GM10266 (cell line): ENCODE data around the gene STEAP4.

Source experiments
- DNase-seq: peaks from one replicate; pipeline ENCODE4 v3.0.0; 2012; ENCODE audit errors: extremely low spot score
- TF ChIP-seq, protein P1 (sequence below): IDR thresholded peaks from 2 replicates; pipeline ENCODE4 v1.5.1; 2012; ENCODE audit warnings: mild to moderate bottlenecking, low read depth; ENCODE audit not compliant: control insufficient read depth, insufficient read depth; ENCODE audit errors: missing control alignments

The STEAP4 gene

DNA sequence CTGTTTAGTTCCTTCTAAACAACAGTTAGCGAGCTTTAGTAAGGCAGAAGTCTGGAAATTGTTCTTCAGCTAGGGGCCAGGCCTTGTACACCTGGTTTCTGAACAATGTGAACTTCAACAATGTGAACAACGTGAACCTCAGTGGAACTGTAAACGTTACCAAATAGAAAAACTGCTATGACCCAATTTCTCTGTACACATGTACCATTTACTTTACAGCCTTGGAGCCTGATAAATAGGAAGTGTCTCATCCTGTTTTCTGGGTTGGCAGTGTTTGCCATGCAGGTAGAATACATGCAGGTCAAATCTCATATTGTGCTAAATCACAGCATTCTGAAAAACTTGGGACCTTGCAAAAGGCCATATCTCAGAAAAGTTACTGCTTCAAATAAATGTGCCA is 1.6 kb downstream of the STEAP4 start:
- TF ChIP-seq, protein P1, sequence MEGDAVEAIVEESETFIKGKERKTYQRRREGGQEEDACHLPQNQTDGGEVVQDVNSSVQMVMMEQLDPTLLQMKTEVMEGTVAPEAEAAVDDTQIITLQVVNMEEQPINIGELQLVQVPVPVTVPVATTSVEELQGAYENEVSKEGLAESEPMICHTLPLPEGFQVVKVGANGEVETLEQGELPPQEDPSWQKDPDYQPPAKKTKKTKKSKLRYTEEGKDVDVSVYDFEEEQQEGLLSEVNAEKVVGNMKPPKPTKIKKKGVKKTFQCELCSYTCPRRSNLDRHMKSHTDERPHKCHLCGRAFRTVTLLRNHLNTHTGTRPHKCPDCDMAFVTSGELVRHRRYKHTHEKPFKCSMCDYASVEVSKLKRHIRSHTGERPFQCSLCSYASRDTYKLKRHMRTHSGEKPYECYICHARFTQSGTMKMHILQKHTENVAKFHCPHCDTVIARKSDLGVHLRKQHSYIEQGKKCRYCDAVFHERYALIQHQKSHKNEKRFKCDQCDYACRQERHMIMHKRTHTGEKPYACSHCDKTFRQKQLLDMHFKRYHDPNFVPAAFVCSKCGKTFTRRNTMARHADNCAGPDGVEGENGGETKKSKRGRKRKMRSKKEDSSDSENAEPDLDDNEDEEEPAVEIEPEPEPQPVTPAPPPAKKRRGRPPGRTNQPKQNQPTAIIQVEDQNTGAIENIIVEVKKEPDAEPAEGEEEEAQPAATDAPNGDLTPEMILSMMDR, result no peak
- no peak for DNase-seq

DNA sequence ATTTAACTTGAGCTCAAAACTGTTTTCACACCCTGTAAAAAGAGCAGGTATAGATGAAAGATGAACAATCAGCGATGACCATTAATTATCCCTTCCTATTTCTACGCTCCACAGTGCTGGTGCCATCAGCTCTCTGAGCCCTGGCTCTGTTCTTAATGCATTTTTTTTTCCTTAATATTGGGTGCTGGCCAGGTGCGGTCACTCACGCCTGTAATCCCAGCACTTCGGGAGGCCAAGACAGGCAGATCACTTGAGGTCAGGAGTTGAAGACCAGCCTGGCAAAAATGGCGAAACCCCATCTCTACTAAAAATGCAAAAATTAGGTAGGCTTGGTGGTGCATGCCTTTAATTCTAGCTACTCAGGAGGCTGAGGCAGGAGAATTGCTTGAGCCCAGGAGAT is 4.2 kb downstream of the STEAP4 start:
- TF ChIP-seq, protein P1, result no peak
- DNase-seq, result no peak

DNA sequence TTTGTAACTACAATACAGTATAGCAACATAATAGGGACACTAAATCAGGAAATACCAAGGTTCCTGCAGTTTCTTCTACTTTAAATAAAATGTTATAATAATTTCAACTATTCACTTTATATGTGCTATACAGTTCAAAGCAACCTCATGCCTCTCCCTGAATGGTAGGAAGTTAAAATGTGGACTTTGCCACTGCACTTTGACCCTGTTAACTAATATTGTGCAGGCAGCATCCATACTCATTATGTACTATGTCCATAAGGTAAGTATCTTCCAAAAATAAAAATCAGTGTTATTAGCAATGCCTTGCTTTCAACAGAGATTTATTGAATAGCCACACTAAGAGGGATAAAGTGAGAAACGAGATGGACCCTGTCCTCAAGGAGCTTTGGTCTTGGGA is 4.8 kb downstream of the STEAP4 start:
- TF ChIP-seq, protein P1, result no peak
- DNase-seq, result no peak

GRCh38 chr7:88300401-88300945 is 6.2 kb downstream of the STEAP4 start:
- no peak for DNase-seq
- TF ChIP-seq, protein P1, result no peak

GRCh38 chr7:88299126-88299525 is 7.6 kb downstream of the STEAP4 start:
- TF ChIP-seq, protein P1, result no peak
- DNase-seq, result no peak

DNA sequence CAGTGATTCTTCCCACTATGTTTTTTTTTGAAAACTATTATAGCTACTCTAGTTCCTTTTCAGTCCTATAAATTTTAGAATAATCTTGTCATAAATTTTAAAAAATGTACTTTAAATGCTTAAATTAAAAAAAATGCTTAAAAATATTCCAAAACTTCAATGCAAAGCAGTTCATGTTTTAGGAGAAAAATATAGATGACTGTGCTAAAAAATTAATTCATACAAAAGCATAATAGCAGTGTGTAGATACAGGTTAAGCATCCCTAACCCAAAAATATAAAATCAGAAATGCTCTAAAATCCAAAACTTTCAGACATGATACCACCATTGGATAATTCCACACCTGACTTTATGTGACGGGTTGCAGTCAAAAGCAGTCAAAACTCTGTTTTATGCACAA is 12.8 kb downstream of the STEAP4 start:
- TF ChIP-seq, protein P1, result no peak
- no peak for DNase-seq

DNA sequence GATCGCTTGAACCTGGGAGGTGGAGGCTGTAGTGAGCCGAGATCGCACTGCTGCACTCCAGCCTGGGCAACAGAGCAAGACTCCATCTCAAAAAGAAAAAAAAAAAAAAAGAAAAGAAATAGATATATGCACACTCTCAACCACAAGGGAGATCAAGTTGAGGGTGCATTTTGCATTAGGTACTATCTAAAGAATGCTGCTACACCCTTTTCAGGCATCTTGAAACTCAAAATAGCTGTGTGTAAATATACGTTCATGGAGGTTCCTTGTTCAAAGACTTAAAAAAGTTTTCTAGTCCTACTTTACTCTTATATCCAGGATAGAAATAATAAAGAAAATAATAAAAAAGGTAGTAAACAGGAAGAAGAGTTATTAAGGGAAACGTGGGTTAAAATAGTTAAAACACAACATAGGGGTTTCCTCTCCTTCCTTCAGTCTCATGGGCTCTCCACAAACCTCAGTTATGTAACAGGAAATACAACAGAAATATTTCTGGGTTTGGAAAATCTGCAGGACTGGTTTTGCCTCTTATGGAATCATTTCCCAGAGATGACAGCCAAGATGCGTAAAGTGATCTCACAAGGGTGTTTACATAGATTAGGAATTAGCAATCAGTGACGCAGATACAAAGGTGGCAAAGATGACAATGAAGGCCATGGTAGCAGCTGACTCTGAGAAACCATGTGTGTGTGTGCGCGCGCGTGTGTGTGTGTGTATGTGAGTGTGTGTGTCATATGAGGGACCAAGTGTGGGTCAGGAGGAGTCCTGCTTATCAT is 15.1 kb downstream of the STEAP4 start:
- TF ChIP-seq, protein P1, result no peak
- DNase-seq, result no peak
